Measurements from ENCODE around the gene FADS6.
A peak's percentile ranks its signal among the peaks of the same experiment; 100 is the strongest.
"Not testable (repeated sequence)": the region's sequence is repeated elsewhere in the genome, so short reads cannot be mapped to it uniquely, and the experiment has no call there.

Gene FADS6

DNA sequence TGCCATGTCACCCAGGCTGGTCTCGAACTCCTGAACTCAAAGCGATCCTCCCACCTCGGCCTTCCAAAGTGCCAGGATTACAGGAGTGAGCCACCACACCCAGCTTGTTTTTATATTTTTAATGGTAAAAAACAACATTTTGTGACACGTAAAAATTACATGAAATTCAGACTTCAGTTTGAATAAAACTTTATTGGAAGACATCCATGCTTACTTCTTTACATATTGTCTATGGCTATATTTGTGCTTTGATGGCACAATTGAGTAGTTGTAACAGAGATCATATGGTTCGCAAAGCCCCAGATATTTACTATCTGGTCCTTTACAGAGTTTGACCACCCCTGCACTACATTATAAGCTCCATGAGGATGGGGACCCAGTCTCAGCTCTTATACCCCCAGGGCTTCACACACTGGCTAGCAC is 18.8 kb downstream of the FADS6 start:
- DNase-seq (ENCODE audit: low read depth, low spot score) = no peak
- Histone ChIP-seq H3K27me3 (ENCODE audit: control insufficient read depth, insufficient read depth, low read length) (no peaks in the 10 kb centered on the region), H3K4me1 (ENCODE audit: control insufficient read depth, insufficient read depth, low read length) (peaks cover 3% of the 10 kb centered on the region; the same call in 1 of the 2 replicates), H3K4me3 (ENCODE audit: low read length) (no peak overlapping the region), H3K9me3 (ENCODE audit: control insufficient read depth, insufficient read depth, low read length) (no peaks in the 10 kb centered on the region), H3K27ac (ENCODE audit: low read length) (no peak overlapping the region), H3K36me3 (ENCODE audit: control insufficient read depth, insufficient read depth, low read length) (no peaks in the 10 kb centered on the region)
- no CpG with 5 or more reads among the region's 5 CpGs for WGBS (ENCODE audit: insufficient coverage, insufficient read length)

GRCh38 chr17:74873874-74874614 is 19.4 kb downstream of the FADS6 start:
- no CpG with 5 or more reads among the region's 6 CpGs for WGBS (ENCODE audit: insufficient coverage, insufficient read length)
- Histone ChIP-seq H3K9me3 (ENCODE audit: control insufficient read depth, insufficient read depth, low read length) (no peaks in the 10 kb centered on the region), H3K4me1 (ENCODE audit: control insufficient read depth, insufficient read depth, low read length) (peaks cover 3% of the 10 kb centered on the region; the same call in 1 of the 2 replicates), H3K36me3 (ENCODE audit: control insufficient read depth, insufficient read depth, low read length) (no peaks in the 10 kb centered on the region), H3K27ac (ENCODE audit: low read length) (no peak overlapping the region), H3K4me3 (ENCODE audit: low read length) (peak overlapping the region; percentile 87; the same call in 1 of the 2 replicates), H3K27me3 (ENCODE audit: control insufficient read depth, insufficient read depth, low read length) (no peaks in the 10 kb centered on the region)
- no peak for DNase-seq (ENCODE audit: low read depth, low spot score)

DNA sequence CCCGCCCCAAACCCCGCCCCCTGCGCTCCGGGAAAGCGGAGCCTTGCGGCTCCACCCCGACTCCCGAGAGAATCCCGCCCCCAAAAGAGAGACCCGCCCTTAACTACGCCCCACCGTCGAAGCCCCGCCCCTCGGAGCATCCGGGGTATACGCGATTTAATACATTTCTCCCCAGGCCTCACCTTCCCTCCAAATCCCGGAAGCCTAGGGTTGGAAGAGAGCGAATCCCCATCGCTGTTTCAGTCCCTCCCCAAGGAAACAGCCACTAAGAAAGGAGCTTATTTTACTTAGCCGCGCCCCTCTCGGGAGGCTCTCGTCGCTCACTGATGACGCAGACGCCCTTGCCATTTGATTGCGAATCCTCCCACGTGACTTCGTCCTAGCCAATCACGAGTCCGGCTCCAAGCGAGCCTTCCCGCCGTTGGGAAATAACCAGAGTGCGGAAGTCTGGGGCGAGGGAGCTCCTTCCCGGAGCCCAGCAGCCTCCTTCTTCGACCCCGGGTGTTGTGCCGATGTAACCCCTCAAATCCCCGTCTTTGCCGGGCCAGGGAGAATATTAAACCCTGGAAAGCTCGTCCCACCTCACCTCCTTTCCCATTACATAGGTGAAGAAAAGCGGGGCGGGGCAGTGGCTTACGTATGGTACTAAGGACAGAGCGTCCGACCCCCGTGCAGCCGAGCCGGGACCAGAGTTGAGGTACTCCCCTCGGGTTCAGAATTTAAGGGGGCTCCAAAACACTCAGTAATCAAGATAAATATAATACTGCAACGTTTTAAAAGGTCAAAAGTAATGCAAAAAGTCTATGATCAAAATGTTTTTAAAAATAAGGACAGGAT is 20.2 kb downstream of the FADS6 start:
- no CpG with 5 or more reads among the region's 55 CpGs for WGBS (ENCODE audit: insufficient coverage, insufficient read length)
- Histone ChIP-seq H3K27ac (ENCODE audit: low read length) (no peak overlapping the region), H3K4me3 (ENCODE audit: low read length) (peak overlapping the region; percentile 88; the same call in 1 of the 2 replicates)

DNA sequence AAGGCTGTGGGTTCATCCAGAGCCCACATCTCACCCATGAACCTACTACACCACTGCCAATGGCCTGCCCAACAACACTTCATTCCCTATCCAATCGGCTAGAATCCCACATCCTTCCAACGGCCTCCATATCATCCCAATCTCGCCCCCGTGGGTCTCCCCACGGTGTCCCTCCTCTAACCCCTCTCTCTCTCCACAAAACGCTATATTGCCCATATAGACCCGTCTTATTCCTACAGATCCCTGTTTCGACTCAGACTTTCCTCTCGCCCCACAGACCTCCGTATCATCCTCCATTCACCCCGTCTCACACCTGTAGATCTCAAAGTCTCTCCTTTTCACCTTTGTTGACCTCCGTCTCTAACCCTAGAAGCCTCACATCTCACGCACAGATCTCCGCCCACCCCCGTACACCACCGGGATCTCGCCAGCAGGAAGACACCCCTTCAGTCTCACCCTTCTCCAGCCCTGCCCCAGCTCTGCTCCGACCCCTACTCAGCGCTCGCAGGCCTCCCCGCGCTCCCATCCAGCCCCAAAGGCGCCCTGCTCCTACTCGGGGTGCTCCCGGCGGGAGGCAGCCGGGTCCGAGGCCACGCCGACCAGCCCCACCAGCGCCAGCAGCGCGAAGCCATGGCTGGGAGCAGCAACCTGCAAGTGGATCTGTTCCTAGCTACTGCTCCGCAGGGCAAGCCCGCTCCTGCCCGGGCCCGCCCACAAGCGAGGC is 21.0 kb downstream of the FADS6 start, which contains the start of gene FDXR:
Gene FDXR, minus strand, starts transcription at position 682 of the 724 bp plus-strand sequence. Its CDS starts 50 bp downstream, at position 632.
- H3K9me3 ChIP-seq (ENCODE audit: control insufficient read depth, insufficient read depth, low read length) = no peaks in the 10 kb centered on the region
- WGBS (ENCODE audit: insufficient coverage, insufficient read length) = no CpG with 5 or more reads among the region's 38 CpGs
- peak within 1 kb of the TSS; percentile 88 for H3K4me3 ChIP-seq (ENCODE audit: low read length)
- peaks cover 3% of the 10 kb centered on the region; the same call in 1 of the 2 replicates for H3K4me1 ChIP-seq (ENCODE audit: control insufficient read depth, insufficient read depth, low read length)
- no peak for DNase-seq (ENCODE audit: low read depth, low spot score)
- no peak within 1 kb of the TSS for H3K27ac ChIP-seq (ENCODE audit: low read length)
- H3K27me3 ChIP-seq (ENCODE audit: control insufficient read depth, insufficient read depth, low read length) = no peaks in the 10 kb centered on the region
- H3K36me3 ChIP-seq (ENCODE audit: control insufficient read depth, insufficient read depth, low read length) = no peaks in the 10 kb centered on the region

More for the DNA sequence above, 20.2 kb downstream of the FADS6 start:
- Histone ChIP-seq H3K27me3 (ENCODE audit: control insufficient read depth, insufficient read depth, low read length) (no peaks in the 10 kb centered on the region), H3K9me3 (ENCODE audit: control insufficient read depth, insufficient read depth, low read length) (no peaks in the 10 kb centered on the region), H3K4me1 (ENCODE audit: control insufficient read depth, insufficient read depth, low read length) (peaks cover 3% of the 10 kb centered on the region; the same call in 1 of the 2 replicates), H3K36me3 (ENCODE audit: control insufficient read depth, insufficient read depth, low read length) (no peaks in the 10 kb centered on the region)
- DNase-seq (ENCODE audit: low read depth, low spot score) = peak; percentile 99

DNA sequence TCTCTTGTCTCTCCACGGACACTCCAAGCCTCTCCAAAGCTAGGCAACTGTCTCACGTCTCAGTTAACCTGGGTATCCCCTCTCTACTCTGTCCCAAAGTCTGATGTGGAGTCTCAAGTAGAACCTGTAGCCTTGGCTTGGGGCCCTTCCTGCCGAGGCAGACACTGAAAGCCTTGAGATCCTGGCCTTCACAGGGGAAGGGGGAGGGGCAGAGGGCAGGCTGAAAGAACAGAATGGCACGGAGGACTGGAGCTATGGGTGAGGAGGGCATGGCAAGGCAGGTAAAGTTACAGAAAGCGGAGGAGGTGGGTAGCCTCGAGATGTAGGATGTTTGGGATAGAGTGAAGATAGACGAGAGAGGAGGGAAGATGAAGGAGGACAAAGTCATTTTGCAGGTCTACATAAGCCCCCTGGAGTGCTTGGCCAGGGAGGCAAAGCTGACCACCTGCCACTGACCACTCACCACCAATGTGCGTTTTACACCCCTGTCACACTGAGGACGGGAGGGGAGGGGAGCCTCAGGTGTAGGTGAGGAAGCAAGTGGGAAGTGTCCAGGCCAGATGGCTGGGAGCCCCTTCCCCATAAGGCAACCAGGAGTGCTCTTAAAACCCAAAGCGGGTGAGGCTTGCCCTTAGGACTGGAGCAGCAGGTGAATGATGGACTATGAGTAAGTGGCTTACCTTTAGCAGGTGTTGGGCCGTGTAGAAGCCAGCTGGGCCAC is 21.9 kb downstream of the FADS6 start:
- no peaks in the 10 kb centered on the region for H3K36me3 ChIP-seq (ENCODE audit: control insufficient read depth, insufficient read depth, low read length)
- H3K9me3 ChIP-seq (ENCODE audit: control insufficient read depth, insufficient read depth, low read length) = no peaks in the 10 kb centered on the region
- no peak overlapping the region for H3K4me3 ChIP-seq (ENCODE audit: low read length)
- no peak for DNase-seq (ENCODE audit: low read depth, low spot score)
- peaks cover 3% of the 10 kb centered on the region; the same call in 1 of the 2 replicates for H3K4me1 ChIP-seq (ENCODE audit: control insufficient read depth, insufficient read depth, low read length)
- H3K27me3 ChIP-seq (ENCODE audit: control insufficient read depth, insufficient read depth, low read length) = no peaks in the 10 kb centered on the region
- H3K27ac ChIP-seq (ENCODE audit: low read length) = no peak overlapping the region
- 98% methylated on average over 3 of the region's 11 CpGs for WGBS (ENCODE audit: insufficient coverage, insufficient read length)

GRCh38 chr17:74870512-74870911 is 22.9 kb downstream of the FADS6 start:
- no CpG with 5 or more reads among the region's 3 CpGs for WGBS (ENCODE audit: insufficient coverage, insufficient read length)
- Histone ChIP-seq H3K27ac (ENCODE audit: low read length) (no peak overlapping the region), H3K9me3 (ENCODE audit: control insufficient read depth, insufficient read depth, low read length) (no peaks in the 10 kb centered on the region), H3K27me3 (ENCODE audit: control insufficient read depth, insufficient read depth, low read length) (no peaks in the 10 kb centered on the region), H3K4me1 (ENCODE audit: control insufficient read depth, insufficient read depth, low read length) (peaks cover 3% of the 10 kb centered on the region; the same call in 1 of the 2 replicates), H3K4me3 (ENCODE audit: low read length) (no peak overlapping the region), H3K36me3 (ENCODE audit: control insufficient read depth, insufficient read depth, low read length) (no peaks in the 10 kb centered on the region)
- DNase-seq (ENCODE audit: low read depth, low spot score) = no peak

DNA sequence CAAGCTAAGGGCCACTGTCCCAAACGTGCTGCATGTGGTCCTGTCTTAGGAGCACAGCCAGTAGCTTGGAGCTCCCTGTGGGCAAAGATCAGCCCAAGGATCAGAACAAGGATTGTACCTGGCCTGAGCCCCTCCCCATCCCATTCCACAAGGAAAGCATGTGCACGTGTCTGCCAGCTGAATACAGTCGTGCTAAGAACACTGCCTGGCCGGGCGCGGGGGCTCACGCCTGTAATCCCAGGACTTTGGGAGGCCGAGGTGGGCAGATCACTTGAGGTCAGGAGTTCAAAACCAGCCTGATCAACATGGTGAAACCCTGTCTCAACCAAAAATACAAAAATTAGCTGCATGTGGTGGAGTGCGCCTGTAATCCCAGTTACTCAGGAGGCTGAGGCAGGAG is 23.4 kb downstream of the FADS6 start:
- WGBS (ENCODE audit: insufficient coverage, insufficient read length) = no CpG with 5 or more reads among the region's 9 CpGs
- H3K4me3 ChIP-seq (ENCODE audit: low read length); H3K27ac ChIP-seq (ENCODE audit: low read length); H3K36me3 ChIP-seq (ENCODE audit: control insufficient read depth, insufficient read depth, low read length); H3K27me3 ChIP-seq (ENCODE audit: control insufficient read depth, insufficient read depth, low read length); H3K4me1 ChIP-seq (ENCODE audit: control insufficient read depth, insufficient read depth, low read length); DNase-seq (ENCODE audit: low read depth, low spot score); H3K9me3 ChIP-seq (ENCODE audit: control insufficient read depth, insufficient read depth, low read length): not testable (repeated sequence)

- Histone ChIP-seq H3K36me3 (ENCODE audit: control insufficient read depth, insufficient read depth, low read length) (peaks cover under 1% of the 10 kb centered on the region; the same call in 1 of the 2 replicates), H3K27me3 (ENCODE audit: control insufficient read depth, insufficient read depth, low read length) (no peaks in the 10 kb centered on the region)
- WGBS (ENCODE audit: insufficient coverage, insufficient read length) = no CpG with 5 or more reads among the region's 6 CpGs
These were observed 24.6 kb downstream of the FADS6 start for GRCh38 chr17:74868908-74869255.

GRCh38 chr17:74868251-74868907 is 25.1 kb downstream of the FADS6 start:
- Histone ChIP-seq H3K4me3 (ENCODE audit: low read length) (no peak overlapping the region), H3K36me3 (ENCODE audit: control insufficient read depth, insufficient read depth, low read length) (peaks cover 4% of the 10 kb centered on the region; the same call in 1 of the 2 replicates), H3K9me3 (ENCODE audit: control insufficient read depth, insufficient read depth, low read length) (no peaks in the 10 kb centered on the region), H3K27ac (ENCODE audit: low read length) (no peak overlapping the region), H3K4me1 (ENCODE audit: control insufficient read depth, insufficient read depth, low read length) (peaks cover 4% of the 10 kb centered on the region; the same call in 1 of the 2 replicates), H3K27me3 (ENCODE audit: control insufficient read depth, insufficient read depth, low read length) (no peaks in the 10 kb centered on the region)
- no CpG with 5 or more reads among the region's 12 CpGs for WGBS (ENCODE audit: insufficient coverage, insufficient read length)
- no peak for DNase-seq (ENCODE audit: low read depth, low spot score)

More at GRCh38 chr17:74868908-74869255, 24.6 kb downstream of the FADS6 start:
- H3K4me3 ChIP-seq (ENCODE audit: low read length) = no peak overlapping the region
- H3K4me1 ChIP-seq (ENCODE audit: control insufficient read depth, insufficient read depth, low read length) = peaks cover 4% of the 10 kb centered on the region; the same call in 1 of the 2 replicates
- H3K27ac ChIP-seq (ENCODE audit: low read length) = no peak overlapping the region
- no peak for DNase-seq (ENCODE audit: low read depth, low spot score)
- no peaks in the 10 kb centered on the region for H3K9me3 ChIP-seq (ENCODE audit: control insufficient read depth, insufficient read depth, low read length)
